Kidney tubule cell (primary cell): ENCODE data around the gene ARFGEF3.

Experiments used
- DNase-seq: peaks from one replicate; pipeline ENCODE4 v3.0.0-alpha.2; 2018; ENCODE audit warnings: low spot score

Gene ARFGEF3

GRCh38 chr6:138272533-138273315, 111.0 kb downstream of the ARFGEF3 start:
- no peak for DNase-seq

- no peak for DNase-seq
Measured at GRCh38 chr6:138275976-138276375, 114.2 kb downstream of the ARFGEF3 start.

DNA sequence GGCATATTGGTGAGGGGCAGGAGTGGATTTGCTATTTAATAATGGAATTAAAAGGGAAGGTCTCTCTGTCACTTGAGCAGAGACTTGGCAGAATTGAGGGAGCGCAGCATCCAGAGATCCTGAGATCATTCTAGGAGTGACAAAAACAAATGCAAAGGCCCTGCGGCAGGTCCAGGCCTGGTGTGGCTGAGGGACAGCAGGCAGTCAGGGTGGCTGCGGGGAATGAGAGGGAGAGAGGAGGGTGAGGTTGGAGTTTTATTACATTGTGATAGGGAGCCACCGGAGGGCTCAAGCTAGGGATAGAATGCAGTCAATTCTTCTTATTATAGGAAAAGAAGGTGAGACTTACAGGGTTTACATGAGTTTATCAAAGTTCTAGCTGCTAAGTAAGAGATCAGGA, 116.1 kb downstream of the ARFGEF3 start:
- no peak for DNase-seq

DNA sequence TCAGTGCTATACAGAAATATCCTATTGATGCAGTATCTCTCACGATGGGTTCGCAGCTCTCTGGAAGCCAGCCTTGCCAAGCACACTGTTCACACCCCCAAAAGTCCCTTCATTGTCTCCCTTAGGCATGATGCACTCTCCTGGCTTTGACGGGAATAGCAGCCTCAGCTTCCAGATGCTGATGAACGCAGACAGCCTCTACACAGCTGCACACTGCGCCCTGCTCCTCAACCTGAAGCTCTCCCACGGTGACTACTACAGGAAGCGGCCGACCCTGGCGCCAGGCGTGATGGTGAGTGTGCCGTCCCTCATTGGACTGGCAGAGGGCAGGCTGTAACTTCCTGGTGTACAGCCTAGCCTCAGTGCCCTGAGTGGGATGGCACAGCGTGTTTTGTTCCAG, 116.6 kb downstream of the ARFGEF3 start:
- peak; percentile 25 for DNase-seq

- DNase-seq = no peak
Measured at GRCh38 chr6:138285800-138286199, 124.1 kb downstream of the ARFGEF3 start.

DNA sequence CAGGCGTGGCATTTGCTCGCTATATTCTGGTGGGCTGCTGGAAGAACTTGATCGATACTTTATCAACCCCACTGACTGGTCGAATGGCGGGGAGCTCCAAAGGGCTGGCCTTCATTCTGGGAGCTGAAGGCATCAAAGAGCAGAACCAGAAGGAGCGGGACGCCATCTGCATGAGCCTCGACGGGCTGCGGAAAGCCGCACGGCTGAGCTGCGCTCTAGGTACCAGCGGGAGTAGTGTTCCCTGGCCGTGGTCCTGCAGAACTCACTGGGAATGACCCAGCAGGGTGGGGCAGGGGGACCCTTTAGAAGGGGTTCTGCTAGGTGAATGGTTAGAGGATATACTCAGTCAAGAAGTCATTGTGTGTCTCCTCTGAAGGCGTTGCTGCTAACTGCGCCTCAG, 125.0 kb downstream of the ARFGEF3 start:
- DNase-seq = no peak

DNA sequence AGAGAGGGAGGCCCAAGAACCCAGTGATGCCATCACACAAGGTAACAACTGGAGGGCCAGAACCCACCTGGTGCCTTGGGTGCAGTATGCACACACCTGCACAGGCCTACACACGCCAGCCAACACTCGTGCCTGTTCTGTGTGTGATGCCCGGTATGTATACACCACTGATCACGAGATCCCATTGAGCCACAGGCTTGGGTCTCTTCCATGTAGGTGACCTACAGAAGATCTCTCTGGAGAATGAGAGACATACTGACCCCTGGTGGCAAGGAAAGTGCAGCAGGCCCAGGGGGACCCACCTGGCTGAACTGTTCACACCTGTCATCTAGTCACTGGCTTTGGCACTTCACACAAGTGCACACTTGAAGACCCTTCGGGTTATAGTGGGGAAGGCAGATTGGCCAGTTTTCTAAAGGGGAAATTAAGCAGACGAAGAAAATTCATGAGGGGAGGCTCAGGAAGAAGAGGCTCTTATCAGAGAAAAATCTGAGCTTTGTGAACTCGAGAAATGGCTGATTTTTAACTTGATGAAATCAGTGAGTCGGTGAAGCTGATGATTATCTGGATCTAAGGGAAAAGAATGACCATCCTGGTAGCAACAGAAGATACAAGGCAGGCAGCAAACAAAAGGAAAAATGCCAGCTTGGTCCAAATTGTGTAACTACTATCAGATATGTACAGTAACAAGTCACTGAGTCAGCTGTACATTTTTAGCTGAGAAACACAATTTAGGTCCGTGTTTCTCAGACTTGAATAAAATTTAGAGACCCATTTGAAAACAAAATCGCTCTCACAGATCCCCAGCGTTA, 125.6 kb downstream of the ARFGEF3 start:
- DNase-seq = peak; percentile 57

DNA sequence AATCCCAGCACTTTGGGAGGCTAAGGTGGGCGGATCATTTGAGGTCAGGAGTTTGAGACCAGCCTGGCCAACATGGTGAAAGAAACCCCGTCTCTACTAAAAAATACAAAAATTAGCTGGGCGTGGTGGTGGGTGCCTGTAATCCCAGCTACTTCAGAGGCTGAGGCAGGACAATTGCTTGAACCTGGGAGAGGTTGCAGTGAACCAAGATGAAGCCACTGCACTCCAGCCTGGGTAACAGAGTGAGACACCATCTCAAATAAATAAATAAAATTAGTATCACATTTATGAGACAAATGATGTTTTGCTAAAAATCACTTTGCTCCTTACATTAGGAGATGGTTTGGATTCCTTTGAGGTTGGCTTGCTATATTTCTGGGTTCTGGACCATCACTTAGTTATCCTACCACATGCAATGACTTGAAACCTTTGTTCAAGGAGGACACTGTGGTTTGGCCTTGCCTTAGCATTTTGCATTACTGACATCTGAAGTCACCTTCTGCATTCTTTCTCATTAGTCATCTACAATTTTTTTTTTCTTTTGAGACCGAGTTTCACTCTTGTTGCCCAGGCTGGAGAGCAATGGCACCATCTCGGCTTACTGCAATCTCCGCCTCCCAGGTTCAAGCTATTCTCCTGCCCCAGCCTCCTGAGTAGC, 126.8 kb downstream of the ARFGEF3 start:
- peak; percentile 96 for DNase-seq

DNA sequence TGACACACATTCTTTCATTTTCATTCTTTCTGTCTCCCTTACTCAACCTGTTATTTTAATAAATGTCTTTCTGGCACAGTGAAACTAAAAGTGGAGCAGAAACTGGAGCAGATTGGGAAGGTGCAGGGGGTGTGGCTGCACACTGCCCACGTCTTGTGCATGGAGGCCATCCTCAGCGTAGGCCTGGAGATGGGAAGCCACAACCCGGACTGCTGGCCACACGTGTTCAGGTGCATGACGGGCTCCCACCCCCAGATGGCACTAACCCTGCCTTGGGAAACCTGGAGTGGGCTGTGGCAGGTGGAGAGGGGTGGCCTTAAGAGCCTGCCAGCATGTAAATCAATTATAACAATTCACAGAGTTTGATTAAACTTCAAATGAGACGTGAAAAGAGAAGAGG, 128.0 kb downstream of the ARFGEF3 start:
- DNase-seq = peak; percentile 42

DNA sequence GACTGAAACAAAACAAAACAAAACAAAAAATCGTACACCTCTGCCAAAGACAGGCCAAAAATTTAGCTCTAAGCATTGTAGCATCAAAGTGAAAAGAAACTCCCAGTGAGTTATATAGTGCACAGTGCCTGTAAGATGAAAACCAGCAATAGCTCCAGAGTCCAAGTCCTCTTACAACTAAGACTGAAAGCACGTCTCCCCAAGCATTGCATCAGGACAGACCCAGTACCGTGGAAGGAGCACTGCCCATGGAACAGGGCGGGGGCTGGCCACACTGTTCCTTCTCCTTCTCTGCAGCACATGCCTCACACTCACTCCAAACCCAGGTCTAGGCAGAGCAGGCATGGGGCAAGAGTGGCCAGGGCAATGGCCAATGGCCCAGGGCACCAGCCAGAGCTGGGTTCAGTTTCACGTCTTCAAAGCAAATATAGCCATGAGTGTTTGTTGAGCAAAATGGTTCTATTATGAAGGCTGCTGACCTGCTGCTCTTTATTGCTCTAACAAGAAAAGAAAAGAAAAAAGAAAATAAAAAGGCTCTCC, 128.8 kb downstream of the ARFGEF3 start:
- no peak for DNase-seq

GRCh38 chr6:138291036-138291848, 129.5 kb downstream of the ARFGEF3 start:
- DNase-seq = no peak

- no peak for DNase-seq
Measured at GRCh38 chr6:138291849-138292181, 130.1 kb downstream of the ARFGEF3 start.

DNA sequence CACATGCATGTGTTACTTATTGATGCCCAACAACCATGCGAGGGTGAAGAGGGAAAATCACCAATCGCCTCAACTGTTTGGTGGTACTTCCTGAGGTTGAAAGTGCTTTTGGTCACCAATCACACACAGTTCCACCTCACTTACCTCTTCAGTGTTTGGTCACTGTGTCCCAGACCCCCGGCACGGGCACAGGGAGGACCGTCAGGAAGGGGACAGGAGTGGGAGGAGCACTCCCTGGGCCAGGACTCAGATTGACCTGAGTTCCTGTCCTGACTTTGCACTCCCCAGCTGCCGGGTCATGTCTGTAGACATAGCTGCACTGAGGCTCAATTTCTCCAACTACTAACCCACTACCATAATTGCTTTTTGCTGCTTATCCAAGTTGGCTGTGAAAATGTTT, 130.7 kb downstream of the ARFGEF3 start:
- DNase-seq = no peak

- no peak for DNase-seq
Measured at GRCh38 chr6:138293428-138294395, 132.0 kb downstream of the ARFGEF3 start.

DNA sequence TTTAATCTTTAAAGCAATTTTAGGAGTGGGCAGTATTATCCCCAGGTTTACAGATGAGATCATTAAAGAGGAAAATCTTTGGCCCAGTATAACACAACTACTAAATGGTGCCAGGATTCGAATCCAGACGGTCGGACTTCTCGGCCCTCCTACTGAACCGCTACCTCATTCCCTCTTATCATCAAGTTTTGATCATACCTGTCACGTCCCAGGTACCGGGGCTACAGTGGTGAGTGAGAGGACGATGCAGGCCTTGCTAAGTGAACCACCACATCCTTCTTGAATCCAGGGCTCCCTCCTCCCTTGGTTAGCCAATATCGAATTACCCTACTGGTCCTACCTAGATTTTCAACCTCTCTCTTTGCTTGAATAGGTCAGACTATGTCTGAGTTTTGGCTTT, 134.6 kb downstream of the ARFGEF3 start:
- DNase-seq = no peak

DNA sequence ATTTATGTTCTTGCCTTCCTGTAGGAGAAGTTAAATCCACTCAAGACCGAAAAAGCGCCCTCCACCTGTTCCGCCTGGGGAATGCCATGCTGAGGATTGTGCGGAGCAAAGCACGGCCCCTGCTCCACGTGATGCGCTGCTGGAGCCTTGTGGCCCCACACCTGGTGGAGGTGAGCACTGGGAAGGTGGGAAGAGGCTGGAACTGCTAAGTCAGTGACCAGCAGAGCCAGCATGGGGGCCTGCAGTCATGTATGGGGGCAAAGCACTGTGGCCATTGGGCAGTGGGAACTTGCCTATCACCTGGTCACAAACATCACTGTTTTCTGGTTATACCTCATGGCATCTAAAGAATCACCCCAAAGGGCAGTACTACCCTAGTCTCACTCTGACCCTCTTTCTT, 135.0 kb downstream of the ARFGEF3 start:
- no peak for DNase-seq

- peak; percentile 38 for DNase-seq
Measured at GRCh38 chr6:138297761-138298298, 136.1 kb downstream of the ARFGEF3 start.

- no peak for DNase-seq
Measured at GRCh38 chr6:138300469-138300868, 138.7 kb downstream of the ARFGEF3 start.

GRCh38 chr6:138302554-138302953, 140.8 kb downstream of the ARFGEF3 start:
- no peak for DNase-seq

GRCh38 chr6:138307352-138307751, 145.6 kb downstream of the ARFGEF3 start:
- peak; percentile 3 for DNase-seq
